K562 (cell line): Measurements from ENCODE around the gene AGAP1. TPM values are rescaled to one million over a fixed set of nuclear protein-coding genes. Genes with fewer than 3 reads are reported as not detected.

Experiments
- ATAC-seq: fragments of 200-7000 bp; cut with Tn5 transposase; 3 replicates; pipeline ENCODE4 v1.9.1; 2020; ENCODE audit warnings: moderate library complexity
- BruUV-seq: library from RNA; stranded (reverse); fragments of 400-500 nt; replicated peaks from 2 replicates; lab custom pipeline; 2021; lab: Mats Ljungman, UMichigan
- CTCF ChIA-PET: fragments of 300-600 bp; formaldehyde crosslinking; extraction: SDS; loops from one replicate; lab custom pipeline; 2021; ENCODE audit warnings: low intra/inter-chr PET ratio; lab: Yijun Ruan, JAX
- POLR2A ChIA-PET: fragments of 300-600, 350-650 bp; sonication (Branson Sonifier 250); formaldehyde crosslinking; extraction: SDS; loops from one replicate; lab custom pipeline; 2021; ENCODE audit warnings: antibody characterized with exemption, inconsistent platforms; lab: Yijun Ruan, JAX
- DNase-seq, 4 experiments: peaks; one replicate each; pipeline versions ENCODE4 v3.0.0 to v3.0.0-alpha.2; 2011 to 2018; ENCODE audit warnings: low spot score in 3 of 4, mixed read lengths in 3 of 4; ENCODE audit errors: extremely low read depth in 1 of 4
- FAIRE-seq: peaks from 2 replicates; lab custom pipeline; 2011; peaks lifted over from hg19 to GRCh38; lab: Jason Lieb, UNC
- H2AFZ ChIP-seq: 2 replicates; pipeline ENCODE4 v1.6.0; 2011; ENCODE audit warnings: low read depth, low read length, control low read depth, inconsistent platforms
- H3K27ac ChIP-seq: fragments of 200-600 bp; 3 replicates; pipeline ENCODE4 v1.8.0; 2011; ENCODE audit warnings: low read depth, mild to moderate bottlenecking, control low read depth, inconsistent platforms, low read length, moderate library complexity, mixed read lengths; ENCODE audit errors: extremely low read depth
- H3K27me3 ChIP-seq, 2 experiments: fragments of 300-600 bp in 1 of 2; 2 replicates in 1 of 2; 3 replicates in 1 of 2; pipeline versions ENCODE4 v1.6.0 to v1.8.0; 2011; ENCODE audit warnings: inconsistent platforms in 2 of 2, low read length in 2 of 2, mild to moderate bottlenecking in 1 of 2, mixed read lengths in 1 of 2, moderate library complexity in 1 of 2; ENCODE audit not compliant: control insufficient read depth in 2 of 2, insufficient read depth in 2 of 2
- H3K36me3 ChIP-seq: fragments of 300-600 bp; 3 replicates; pipeline ENCODE4 v1.8.0; 2011; ENCODE audit warnings: mild to moderate bottlenecking, low read length, inconsistent platforms; ENCODE audit not compliant: control insufficient read depth, insufficient read depth
- H3K4me1 ChIP-seq, 2 experiments: fragments of 200-600 bp in 1 of 2; replicated peaks in 1 of 2; 2 replicates in 1 of 2; 3 replicates in 1 of 2; pipeline versions ENCODE4 v1.5.1 to v1.8.0; 2011; ENCODE audit warnings: inconsistent platforms in 2 of 2, low read length in 2 of 2, mild to moderate bottlenecking in 1 of 2, mixed read lengths in 1 of 2, moderate library complexity in 1 of 2; ENCODE audit not compliant: control insufficient read depth in 2 of 2, insufficient read depth in 2 of 2
- H3K4me2 ChIP-seq: 2 replicates; pipeline ENCODE4 v1.6.1; 2011; ENCODE audit warnings: low read length, control low read depth, inconsistent platforms, mixed read lengths; ENCODE audit not compliant: insufficient read depth
- H3K4me3 ChIP-seq: fragments of 200-600 bp; sonication (generic), shearing (Covaris generic); 2 replicates; pipeline ENCODE4 v1.5.1; 2016; ENCODE audit warnings: control low read depth, inconsistent platforms
- H3K79me2 ChIP-seq: fragments of 200-600 bp; 3 replicates; pipeline ENCODE4 v1.8.0; 2011; ENCODE audit warnings: low read length, inconsistent platforms; ENCODE audit not compliant: control insufficient read depth, insufficient read depth
- H3K9ac ChIP-seq, 2 experiments: 2 replicates each; pipeline versions ENCODE4 v1.6.0 to v1.6.1; 2011; ENCODE audit warnings: low read depth in 2 of 2, low read length in 2 of 2, control low read depth in 1 of 2, inconsistent platforms in 1 of 2, mild to moderate bottlenecking in 1 of 2, mixed read lengths in 1 of 2; ENCODE audit not compliant: insufficient read depth in 1 of 2
- H3K9me1 ChIP-seq: one replicate; pipeline ENCODE4 v1.6.0; 2011; ENCODE audit warnings: inconsistent platforms, mild to moderate bottlenecking, low read length, moderate library complexity; ENCODE audit not compliant: control insufficient read depth, insufficient read depth
- H3K9me3 ChIP-seq: replicated peaks from 2 replicates; pipeline ENCODE4 v1.5.1; 2011; ENCODE audit warnings: low read depth, low read length, inconsistent platforms; ENCODE audit not compliant: control insufficient read depth, insufficient read depth
- H4K20me1 ChIP-seq: replicated peaks from 2 replicates; pipeline ENCODE4 v1.6.1; 2011; ENCODE audit warnings: low read length, inconsistent platforms, mixed read lengths; ENCODE audit not compliant: control insufficient read depth, insufficient read depth
- CEBPB ChIP-seq: fragments of 450-650 bp; IDR thresholded peaks from 2 replicates; pipeline ENCODE4 v1.6.1; 2016; ENCODE audit warnings: missing genetic modification characterization, missing compliant biosample characterization
- EP300 ChIP-seq: IDR thresholded peaks from 2 replicates; pipeline ENCODE4 v1.6.1; 2012; ENCODE audit warnings: low read length, improper control_type of control experiment
- GTF2F1 ChIP-seq: IDR thresholded peaks from 2 replicates; pipeline ENCODE4 v1.6.1; 2011; ENCODE audit warnings: low read depth, low read length, improper control_type of control experiment
- IRF2 ChIP-seq: sonication (generic); formaldehyde crosslinking; IDR thresholded peaks from 2 replicates; pipeline ENCODE4 v1.8.1; 2022; ENCODE audit warnings: mild to moderate bottlenecking, missing genetic modification reagents
- KDM2B ChIP-seq: fragments of 250-450 bp; sonication (Bioruptor Pico); IDR thresholded peaks from 2 replicates; pipeline ENCODE4 v1.8.0; 2021; ENCODE audit warnings: mild to moderate bottlenecking, moderate library complexity
- MGA ChIP-seq: fragments of 450-650 bp; IDR thresholded peaks from 2 replicates; pipeline ENCODE4 v1.6.1; 2016; ENCODE audit warnings: mild to moderate bottlenecking, moderate library complexity
- PREB ChIP-seq: sonication (generic); formaldehyde crosslinking; IDR thresholded peaks from 2 replicates; pipeline ENCODE4 v1.8.1; 2023; ENCODE audit warnings: mild to moderate bottlenecking, missing genetic modification reagents
- SMAD1 ChIP-seq: fragments of 150-350 bp; IDR thresholded peaks from 2 replicates; pipeline ENCODE4 v1.6.1; 2014; ENCODE audit warnings: low read length, low read depth; ENCODE audit not compliant: partially characterized antibody
- STAT5B ChIP-seq: fragments of 250-450 bp; sonication (Bioruptor Pico); IDR thresholded peaks from 2 replicates; pipeline ENCODE4 v1.8.0; 2021; ENCODE audit warnings: mild to moderate bottlenecking, inconsistent platforms
- ZKSCAN1 ChIP-seq: fragments of 150-350 bp; IDR thresholded peaks from 2 replicates; pipeline ENCODE4 v1.6.1; 2016; ENCODE audit warnings: low read depth, low read length
- ZNF551 ChIP-seq: fragments of 250-450 bp; sonication (Bioruptor Pico); IDR thresholded peaks from 2 replicates; pipeline ENCODE4 v1.5.0; 2021; ENCODE audit warnings: mild to moderate bottlenecking, moderate library complexity
- ZNF561 ChIP-seq: fragments of 450-650 bp; formaldehyde crosslinking; conservative IDR thresholded peaks from 2 replicates; pipeline ENCODE4 v1.4.0; 2020; ENCODE audit warnings: mild to moderate bottlenecking, moderate library complexity
- WGBS: fragments of 100-300 bp; shearing (Covaris generic); methylation state at CpG from one replicate; pipeline ENCODE4 v1.1.6; 2016; ENCODE audit warnings: low coverage, mixed read lengths; ENCODE audit not compliant: insufficient coverage; ENCODE audit errors: missing lambda C conversion rate; 5-methylcytosine and 5-hydroxymethylcytosine counted together
- in situ Hi-C: fragments of 300-500 bp; cut with MboI; formaldehyde crosslinking; loops from 4 replicates; pipeline ENCODE4 v1.15.0; 2018; ENCODE audit warnings: inconsistent platforms, mixed read lengths
- intact Hi-C: fragments of 100-400 bp; cut with micrococcal nuclease; formaldehyde crosslinking; loops from 2 replicates; pipeline ENCODE4 v1.14.2; 2022
- polyA plus RNA-seq, 8 experiments: library from polyadenylated mRNA; depleted of rRNA in 4 of 8; stranded (reverse) in 5 of 8; unstranded in 3 of 8; fragments of >200 nt; fragmentation: Nextera tagmentation in 2 of 8; fragmentation: Illumina TruSeq in 1 of 8; extraction: Ambion mirVana in 2 of 8; extraction: Trizol in 1 of 8; gene quantifications; 2 replicates each; pipeline versions ENCODE4 v1.2.1 to v1.2.3, GENCODE V29; 2011 to 2014; ENCODE audit warnings: inconsistent platforms in 1 of 8, missing spikeins in 1 of 8
- total RNA-seq, 7 experiments: library from RNA; depleted of rRNA in 6 of 7; stranded (reverse); fragments of >200 nt in 6 of 7; fragmentation: Illumina TruSeq in 2 of 7; extraction: Trizol in 2 of 7; gene quantifications; 2 replicates each; pipeline versions ENCODE4 v1.2.1 to v1.2.3, GENCODE V29; 2011 to 2021; ENCODE audit warnings: low replicate concordance in 1 of 7

AGAP1 gene
- total and polyA plus RNA-seq, 9 of the 15 experiments (the other 6 are each of a cell fraction or from before 2014, with no cell fraction given): 1.3 to 24.0 (median 10.6) TPM

GRCh38 chr2:235931676-235932075, 437.8 kb downstream of the AGAP1 start:
- no peaks in the 10 kb centered on the region for H3K27me3 ChIP-seq
- POLR2A ChIA-PET: interaction anchor here (0.6 kb wide), 1 partner anchor 402 kb away, joined by 4 read pairs; no protein-coding TSS in a partner anchor
- peaks cover 5% of the 10 kb centered on the region; the same call in 1 of the 3 replicates for H3K36me3 ChIP-seq
- no peak overlapping the region for H2AFZ ChIP-seq
- H3K9me1 ChIP-seq: no peaks in the 10 kb centered on the region
- in situ Hi-C loops (no loop called here), intact Hi-C loops (no loop called here)
- no peak overlapping the region for H3K4me3 ChIP-seq
- no peaks in the 10 kb centered on the region for H4K20me1 ChIP-seq
- no peak overlapping the region for H3K27ac ChIP-seq
- no TSS peak for BruUV-seq
- DNase-seq (no peak), ATAC-seq (no peak), FAIRE-seq (no peak)
- 0 out of 2 replicates have a peak, but pooled peaks cover 4% of the 10 kb centered on the region for H3K9me3 ChIP-seq
- H3K4me2 ChIP-seq: no peak overlapping the region
- CTCF ChIA-PET: no interaction called here
- H3K79me2 ChIP-seq: no peaks in the 10 kb centered on the region
- WGBS: 88% methylated on average over 9 of the region's 15 CpGs
- H3K4me1 ChIP-seq: no peaks in the 10 kb centered on the region
- no peak overlapping the region for H3K9ac ChIP-seq
- TF ChIP-seq GTF2F1 (no peak), SMAD1 (no peak), PREB (CRISPR knock-in tag) (no peak), EP300 (no peak), MGA (no peak), KDM2B (CRISPR knock-in tag) (no peak), IRF2 (CRISPR knock-in tag) (no peak), ZNF551 (CRISPR knock-in tag) (no peak), ZNF561 (CRISPR knock-in tag) (no peak), STAT5B (CRISPR knock-in tag) (no peak), CEBPB (no peak), ZKSCAN1 (no peak)
